Measurements from ENCODE around the gene ATP5PO.
A peak's percentile ranks its signal among the peaks of the same experiment; 100 is the strongest.
"Not testable (repeated sequence)": the region's sequence is repeated elsewhere in the genome, so short reads cannot be mapped to it uniquely, and the experiment has no call there.

The ATP5PO gene

DNA sequence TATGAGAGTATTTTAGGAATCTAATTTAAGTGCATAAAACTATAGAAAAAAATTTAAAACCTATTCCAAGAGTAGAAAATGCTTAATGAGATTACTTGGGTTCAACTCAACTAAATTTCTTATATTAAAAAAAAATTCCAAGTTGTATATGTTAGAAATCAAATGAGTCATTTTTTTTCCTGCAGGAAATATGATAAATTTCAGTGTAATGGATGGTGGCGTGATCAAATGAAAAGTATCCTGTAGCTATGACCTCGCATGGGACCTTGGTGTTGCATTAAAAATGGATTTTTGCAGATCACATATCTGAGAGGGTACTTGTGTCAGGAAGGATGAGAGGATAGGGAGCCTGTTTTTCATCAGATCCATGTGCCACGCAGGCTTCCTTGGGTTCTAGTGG is 17.9 kb downstream of the ATP5PO start:
- no peak for DNase-seq

DNA sequence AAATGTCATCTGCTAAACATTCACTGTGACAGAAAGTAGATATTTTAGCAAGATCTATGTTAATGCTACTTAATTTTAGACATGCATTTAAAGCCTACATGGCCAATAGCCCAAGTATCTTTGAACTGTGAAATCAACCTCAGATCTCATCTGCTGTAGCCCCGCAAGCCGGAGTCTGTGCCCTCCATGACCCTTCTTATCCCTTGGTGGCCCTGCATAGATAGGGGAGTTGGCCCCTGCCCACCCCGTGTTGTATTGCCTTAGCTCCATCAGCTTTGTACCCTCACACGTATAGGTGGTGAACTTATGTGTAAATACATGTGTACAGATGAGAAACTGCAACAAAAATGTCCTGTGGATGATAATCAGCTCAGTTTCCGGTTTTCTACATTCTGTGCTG is 18.5 kb downstream of the ATP5PO start:
- DNase-seq = no peak

DNA sequence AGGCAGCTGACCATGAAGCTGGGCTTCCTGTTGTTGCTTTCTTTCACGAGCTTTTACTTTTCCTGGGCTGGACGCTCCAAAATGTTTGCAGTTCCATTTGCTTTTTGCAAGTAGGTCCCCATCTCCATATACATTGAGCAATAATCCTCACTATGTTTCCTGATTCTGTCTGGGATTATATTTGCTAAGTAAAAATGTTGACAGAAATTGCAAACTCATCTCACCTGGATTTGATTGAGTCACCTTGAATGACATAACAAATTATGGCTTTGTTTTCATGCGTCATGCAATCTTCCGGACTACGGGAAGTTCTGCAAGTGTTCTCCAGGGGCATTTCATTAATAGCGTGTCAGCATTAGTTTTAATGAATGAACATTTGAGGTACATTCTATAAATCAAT is 18.9 kb downstream of the ATP5PO start:
- no peak for DNase-seq

DNA sequence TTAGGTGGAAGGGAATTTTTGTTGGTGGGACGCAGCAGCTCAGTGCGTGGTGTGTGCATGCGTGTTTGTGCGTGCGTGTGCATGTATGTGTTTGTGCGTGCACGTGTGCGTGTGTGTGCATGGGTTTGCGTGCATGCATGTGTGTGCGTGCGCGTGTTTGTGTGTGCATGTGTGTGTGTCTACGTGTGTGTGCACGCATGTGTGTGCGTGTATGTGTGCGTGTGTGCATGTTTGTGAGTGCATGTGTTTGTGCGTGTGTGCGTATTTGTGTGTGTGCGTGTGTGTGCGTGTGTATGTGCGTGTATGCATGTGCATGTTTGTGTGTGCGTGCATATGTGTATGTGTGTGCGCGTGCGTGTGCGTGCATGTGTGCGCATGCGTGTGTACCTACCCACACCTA is 20.2 kb downstream of the ATP5PO start:
- no peak for DNase-seq

DNA sequence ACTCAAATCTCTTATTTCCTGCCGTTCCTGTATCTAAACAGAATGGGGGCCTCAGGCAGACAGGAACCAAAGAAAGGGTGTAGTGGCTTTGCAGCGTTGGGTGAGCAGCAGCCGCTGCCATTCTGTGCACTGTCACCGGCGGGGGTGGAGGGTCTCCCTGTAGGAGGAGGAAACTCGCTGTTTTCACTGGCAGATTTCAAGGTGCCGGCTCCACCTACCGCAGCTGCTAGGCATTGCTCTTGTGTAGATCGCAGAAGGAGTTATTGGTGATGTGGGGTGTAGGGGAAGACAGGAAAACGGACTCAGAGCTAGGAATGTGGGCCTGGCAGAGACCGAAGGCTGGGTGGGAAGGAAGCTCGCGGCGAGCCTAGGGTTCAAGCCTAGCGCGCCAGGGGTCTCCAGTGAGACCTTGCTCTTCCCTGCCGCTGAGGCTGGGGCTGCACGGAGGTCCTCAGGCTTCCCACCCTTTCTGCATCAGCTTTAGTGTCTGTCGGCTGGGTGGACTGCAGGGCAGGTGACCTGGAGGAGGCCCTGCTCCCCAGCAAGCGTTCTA is 20.8 kb downstream of the ATP5PO start:
- DNase-seq = peak; percentile 20 to 67 (median 35)

DNA sequence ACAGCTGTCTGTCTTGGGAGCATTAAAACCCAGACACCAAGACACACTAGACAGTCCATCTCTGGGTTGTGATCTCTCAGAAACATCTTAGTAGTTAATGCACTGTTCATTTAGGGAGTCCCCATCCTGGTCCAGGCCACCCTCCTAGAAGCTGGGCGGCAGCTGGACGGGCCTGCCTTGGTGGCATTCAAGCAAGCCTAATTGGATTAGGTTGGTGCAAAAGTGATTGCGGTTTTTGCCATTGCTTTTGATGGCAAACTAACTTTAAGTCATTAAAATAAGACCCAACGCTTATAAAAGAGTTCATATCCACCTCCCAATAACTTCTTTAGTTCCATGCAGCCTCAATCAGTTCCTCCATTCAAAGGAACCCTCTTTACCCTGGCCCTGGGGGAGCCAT is 21.7 kb downstream of the ATP5PO start:
- DNase-seq = no peak

DNA sequence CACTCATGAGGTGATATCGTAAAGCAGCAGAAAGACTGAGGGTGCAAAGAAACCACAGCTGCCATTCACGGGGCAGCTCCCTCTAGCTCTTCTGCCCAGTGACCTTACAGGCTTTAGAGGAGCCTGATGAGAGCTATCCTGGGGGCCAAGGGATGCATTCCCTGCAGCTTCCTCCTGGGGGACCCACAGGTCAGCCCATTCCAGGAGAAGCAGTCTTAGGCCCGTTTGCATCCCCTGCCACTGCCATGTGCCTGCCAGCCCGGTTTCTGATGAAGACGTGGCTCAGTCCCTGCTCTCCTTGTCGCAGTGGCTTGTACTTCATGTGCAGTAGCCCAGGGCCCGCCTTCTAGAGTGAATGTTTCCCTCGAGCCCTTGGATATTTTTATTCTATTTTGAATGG is 22.8 kb downstream of the ATP5PO start:
- no peak for DNase-seq

DNA sequence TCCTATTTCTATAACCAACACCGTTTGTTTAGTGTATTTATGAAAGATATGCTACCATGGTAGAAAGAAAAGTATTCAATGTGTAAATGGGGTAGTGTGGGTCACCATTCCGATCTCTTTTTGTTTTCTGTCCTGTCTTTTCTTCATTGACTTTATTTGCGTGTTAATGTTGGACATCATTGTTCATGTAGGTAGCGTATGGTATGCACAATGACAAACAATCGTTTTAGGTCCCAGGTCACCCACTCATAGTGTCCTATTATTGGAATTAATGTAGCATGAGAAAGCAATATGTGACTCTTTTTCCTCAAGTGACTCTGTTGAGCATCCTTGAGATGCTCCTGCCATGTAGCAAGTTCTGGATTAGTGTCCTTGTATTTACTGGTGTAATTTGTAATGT is 25.4 kb downstream of the ATP5PO start:
- DNase-seq = no peak

DNA sequence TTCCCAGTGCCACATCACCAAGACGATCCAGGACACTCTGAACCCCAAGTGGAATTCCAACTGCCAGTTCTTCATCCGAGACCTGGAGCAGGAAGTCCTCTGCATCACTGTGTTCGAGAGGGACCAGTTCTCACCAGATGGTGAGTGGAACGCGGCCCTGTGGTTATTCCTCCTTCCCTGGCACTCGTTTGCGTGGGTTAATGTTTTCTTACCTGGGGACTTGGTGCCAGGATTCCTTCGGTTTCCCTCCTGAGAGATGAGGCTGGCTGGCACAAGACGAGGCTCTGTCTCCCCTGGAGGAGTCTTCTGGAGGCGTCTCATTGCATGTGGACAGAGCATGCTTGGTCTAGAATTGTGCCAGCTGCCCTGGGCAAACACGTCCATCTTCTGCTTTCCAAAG is 29.3 kb downstream of the ATP5PO start:
- DNase-seq = no peak

DNA sequence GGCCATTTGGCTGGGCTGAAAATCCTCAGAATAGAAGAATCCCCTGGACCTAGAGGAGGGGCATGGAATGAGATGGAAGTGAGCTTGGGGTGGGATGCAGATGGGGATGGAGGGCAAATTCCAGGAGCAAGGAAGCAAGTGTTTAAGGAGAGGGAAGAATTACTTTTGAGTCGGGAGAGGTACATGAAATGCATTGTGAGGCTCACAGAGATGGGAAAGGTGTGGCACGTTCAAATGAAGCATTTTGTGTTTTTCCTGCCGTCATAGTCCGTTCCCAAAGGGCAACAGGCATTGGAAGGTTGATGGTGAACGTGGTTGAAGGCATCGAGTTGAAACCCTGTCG is 30.5 kb downstream of the ATP5PO start:
- no peak for DNase-seq

DNA sequence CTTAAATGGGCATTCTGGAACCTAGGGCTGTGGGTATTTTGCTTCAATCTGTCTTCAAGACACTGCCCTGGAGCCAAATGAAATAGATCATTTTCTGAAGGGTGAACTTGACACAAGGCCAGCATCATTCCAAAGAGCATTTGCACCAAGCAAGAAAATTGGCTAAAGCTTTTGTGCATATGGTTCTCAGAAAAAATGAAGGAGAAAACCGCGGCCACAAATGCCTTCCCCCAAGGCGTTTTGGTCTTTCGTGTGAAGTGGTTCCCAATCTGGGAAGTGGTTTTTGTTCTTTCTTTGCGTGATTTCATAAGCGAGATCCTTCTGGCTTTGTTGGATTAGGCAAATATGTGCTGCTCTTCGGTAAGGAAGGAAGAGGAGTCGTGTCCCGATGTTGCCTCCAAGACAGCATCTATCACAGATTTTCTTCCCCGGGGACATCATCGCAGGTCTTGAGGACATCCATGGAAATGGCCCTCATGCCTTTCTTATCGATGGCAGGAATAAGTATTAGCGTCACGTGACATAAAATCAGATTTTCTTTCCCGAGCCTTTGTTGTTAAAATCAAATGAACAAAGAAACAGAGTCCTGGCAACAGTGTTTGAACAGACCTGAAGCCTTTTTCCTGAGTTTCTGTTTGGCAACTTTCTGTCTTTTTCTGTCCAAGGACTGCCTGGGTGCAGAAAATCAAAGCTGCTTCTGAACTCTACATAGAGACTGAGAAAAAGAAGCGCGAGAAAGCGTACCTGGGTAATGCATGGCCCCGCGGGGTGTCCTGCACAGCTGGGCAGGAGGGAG is 31.0 kb downstream of the ATP5PO start:
- DNase-seq = no peak

DNA sequence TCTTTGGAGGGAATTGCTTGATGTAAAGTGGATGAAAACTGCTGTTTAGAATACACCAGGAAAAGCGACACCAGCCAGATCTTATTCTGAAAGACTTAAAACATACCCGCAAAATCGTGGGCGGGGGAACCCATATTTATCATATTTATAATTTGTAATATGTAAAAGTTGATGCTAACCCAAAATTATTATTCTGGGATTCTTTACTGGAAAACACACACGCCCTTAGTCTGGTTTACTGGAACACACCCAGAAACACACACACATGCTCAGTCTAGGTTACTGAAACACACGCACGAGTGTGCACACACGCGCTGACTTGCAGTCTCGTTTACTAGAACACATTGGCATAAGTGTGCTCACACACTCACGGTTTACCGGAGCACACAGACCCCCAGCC is 32.5 kb downstream of the ATP5PO start:
- no peak for DNase-seq

DNA sequence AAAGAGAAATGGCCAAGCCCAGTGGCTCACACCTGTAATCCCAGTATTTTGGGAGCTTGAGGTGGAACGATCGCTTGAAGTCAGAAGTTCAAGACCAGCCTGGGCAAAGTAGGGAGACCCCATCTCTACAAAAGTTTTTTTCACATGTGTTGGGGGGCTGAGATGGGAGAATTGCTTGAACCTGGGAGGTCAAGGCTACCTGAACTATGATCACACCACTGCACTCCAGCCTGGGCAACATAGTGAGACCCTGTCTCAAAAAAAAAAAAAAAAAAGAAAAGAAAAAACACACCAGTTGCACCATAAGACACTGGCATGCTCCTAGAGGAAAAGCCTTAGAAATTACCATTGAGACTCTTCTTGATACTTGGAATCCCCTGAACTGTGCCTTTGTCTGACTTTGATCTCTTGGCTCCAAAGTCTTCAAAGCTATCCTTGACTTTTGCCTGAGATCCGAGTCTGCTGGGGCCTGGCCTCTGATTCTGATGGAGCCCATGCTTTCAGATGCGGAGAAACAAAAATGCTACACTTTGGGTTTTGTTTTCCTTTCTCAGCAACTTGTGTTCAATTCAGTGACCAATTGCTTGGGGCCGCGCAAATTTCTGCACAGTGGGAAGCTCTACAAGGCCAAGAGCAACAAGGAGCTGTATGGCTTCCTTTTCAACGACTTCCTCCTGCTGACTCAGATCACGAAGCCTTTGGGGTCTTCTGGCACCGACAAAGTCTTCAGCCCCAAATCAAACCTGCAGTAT is 33.7 kb downstream of the ATP5PO start:
- DNase-seq = no peak

DNA sequence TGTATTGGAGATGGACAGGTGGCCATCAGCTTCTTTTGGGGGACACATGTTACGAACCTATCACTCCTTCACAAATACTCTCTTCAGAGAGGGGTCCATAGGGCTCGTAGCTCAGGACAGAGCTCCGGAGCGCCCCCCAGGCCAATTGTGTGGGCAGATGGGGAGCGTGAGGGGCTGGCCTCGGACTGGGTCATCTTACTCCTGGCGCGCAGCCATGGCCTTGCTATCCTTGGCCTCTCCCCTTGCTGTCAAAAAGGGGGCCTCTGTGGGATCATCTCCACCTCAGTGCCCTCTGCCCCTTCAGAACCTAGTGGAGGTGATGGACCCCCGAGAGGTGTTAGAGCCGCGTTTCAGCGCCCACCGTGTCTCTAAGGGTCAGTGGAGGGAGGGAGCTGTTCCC is 35.0 kb downstream of the ATP5PO start:
- DNase-seq = no peak

DNA sequence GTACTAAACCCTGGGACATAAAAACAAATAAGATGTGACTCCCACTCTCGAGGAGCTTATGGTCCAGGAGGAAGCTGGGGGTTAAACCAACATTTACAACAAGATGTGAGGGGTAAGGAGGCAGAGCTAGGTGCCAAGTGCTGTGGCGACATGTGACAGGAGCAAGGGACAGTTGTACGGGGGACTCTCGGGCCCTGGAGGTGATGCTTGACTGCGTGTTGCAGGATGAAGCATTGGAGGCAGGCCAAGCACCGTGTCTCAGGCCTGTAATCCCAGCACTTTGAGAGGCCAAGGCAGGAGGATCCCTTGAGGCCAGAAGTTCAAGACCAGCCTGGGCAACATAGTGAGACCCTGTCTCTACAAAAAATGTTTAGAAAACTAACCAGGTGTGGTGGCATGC is 36.8 kb downstream of the ATP5PO start:
- DNase-seq = no peak

DNA sequence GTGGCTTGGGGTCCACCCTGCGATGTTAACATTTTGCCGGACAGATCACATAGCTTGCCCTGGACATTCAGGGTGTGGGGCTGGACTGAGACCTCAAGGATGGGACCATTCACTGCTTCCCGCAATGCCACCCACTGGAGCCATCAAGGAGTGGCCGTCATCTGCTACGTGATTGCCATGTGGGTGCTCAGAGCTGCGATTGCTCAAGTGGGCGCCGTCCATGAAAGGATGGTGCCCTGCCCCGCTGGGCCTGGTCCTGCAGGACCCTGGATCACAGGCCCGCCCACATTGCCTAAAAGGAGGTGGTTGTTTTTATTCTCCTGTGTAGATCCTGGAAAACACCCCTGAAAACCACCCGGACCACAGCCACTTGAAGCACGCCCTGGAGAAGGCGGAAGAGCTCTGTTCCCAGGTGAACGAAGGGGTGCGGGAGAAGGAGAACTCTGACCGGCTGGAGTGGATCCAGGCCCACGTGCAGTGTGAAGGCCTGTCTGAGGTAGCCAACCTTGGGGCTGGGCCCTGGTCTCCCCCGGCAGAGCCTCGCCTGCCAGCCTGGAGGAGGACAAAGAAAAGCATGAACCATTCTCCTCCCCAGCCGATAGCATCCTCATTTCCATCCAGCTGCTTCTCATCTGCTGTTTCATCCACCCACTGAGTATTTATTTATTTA is 40.4 kb downstream of the ATP5PO start:
- no peak for DNase-seq

DNA sequence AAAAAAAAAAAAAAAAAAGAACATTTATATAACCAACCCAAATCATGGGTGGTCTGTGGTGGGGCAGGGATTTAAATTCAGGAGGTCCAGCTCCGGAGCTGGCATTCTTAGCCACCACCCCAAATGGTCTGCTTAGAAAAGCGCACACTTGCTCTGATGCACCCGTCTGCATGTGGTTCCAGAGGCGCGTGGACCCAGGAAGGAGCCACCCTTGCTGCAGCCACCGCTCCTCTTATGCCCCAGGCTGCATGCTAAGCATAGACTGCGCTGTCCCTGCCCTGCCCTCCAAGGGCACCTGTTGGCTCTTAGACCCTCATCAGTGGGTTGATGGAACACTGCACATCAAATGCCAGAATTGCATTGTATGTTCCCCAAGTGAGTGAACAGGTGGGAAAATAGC is 41.4 kb downstream of the ATP5PO start:
- no peak for DNase-seq

DNA sequence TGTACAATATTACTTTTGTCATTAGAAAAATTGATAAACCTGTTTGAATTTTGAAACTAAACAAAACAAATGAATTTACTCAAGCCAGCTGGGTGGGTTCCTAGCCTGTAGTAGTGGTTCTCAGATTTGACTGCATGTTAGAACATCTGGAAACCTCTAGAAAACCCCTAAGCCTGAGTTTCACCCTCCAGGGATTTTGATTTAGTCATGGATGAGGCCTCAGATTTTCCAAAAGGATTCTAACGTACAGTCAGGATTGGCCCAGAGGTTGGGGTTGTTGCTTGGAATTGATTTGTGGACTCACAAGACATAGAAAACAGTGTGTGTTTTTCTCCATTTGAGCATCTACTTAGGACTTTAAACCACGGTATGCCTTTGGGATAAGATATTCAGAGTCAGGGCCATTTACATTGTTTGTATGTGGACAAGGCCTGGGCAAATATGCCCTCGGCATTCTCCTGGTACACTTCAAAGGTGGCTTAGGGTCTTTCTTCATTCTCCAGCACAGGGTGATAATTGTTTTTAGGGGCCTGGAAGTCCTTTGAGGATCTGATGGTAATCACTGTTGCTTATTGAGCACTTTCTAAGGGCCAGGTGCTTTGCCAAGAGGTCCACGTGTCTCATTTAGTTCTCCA is 42.6 kb downstream of the ATP5PO start:
- DNase-seq = no peak

DNA sequence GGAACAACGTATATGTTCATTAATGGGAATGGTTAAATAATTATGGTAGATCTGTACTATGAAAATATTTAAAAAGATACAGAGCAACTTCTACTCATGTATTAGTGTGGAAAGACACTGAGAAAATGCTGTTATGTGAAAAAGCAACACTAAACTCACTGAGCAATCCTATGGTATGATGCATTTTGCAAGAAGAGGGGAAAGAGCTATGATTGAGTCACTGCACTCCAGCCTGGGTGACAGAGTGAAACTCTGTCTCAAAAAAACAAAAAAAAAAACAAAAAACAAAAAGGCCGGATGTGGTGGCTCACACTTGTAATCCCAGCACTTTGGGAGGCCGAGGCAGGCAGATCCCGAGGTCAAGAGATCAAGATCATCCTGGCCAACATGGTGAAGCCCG is 44.4 kb downstream of the ATP5PO start:
- DNase-seq = no peak

DNA sequence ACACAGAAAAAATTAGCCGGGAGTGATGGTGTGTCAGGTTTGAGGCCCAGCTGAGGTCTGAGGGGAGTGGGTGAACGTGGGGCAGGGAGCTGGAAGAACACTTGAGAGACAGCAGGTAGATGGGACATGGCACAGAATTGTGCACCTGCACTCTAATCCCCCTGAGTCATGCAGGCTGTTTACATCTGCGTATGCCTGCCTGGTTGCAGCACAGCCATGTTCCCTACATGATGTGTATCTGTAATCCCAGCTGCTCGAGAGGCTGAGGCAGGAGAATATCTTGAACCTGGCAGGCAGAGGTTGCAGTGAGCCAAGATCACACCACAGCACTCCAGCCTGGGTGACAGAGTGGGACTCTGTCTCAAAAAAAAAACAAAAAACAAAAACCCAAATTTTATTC is 44.8 kb downstream of the ATP5PO start:
- no peak for DNase-seq

DNA sequence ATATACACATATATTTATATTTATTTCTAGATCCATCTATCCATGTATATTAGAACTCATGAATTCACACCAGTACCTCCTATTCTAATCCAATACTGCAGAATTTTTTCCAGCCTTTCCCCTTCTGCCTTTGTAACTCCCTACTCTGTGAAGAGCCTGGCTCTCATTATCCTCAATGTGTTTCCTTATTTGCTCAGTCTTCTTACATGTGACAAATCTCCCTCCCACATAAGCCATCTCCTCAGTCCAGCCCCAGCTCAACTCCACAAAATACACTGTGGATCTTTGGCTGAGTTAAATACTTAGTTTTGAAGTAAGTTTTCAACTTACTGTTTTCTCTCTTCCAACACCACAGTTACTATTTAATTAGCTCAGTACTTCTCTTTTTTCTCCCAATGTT is 45.7 kb downstream of the ATP5PO start:
- no peak for DNase-seq

DNA sequence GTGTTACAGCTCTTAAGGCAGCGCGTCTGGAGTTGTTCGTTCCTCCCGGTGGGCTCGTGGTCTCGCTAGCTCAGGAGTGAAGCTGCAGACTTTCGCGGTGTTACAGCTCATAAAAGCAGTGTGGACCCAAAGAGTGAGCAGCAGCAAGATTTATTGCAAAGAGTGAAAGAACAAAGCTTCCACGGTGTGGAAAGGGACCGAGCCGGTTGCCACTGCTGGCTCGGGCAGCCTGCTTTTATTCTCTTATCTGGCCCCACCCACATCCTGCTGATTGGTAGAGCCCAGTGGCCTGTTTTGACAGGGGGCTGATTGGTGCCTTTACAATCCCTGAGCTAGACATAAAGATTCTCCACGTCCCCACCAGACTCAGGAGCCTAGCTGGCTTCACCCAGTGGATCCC is 47.7 kb downstream of the ATP5PO start:
- DNase-seq = not testable (repeated sequence)

DNA sequence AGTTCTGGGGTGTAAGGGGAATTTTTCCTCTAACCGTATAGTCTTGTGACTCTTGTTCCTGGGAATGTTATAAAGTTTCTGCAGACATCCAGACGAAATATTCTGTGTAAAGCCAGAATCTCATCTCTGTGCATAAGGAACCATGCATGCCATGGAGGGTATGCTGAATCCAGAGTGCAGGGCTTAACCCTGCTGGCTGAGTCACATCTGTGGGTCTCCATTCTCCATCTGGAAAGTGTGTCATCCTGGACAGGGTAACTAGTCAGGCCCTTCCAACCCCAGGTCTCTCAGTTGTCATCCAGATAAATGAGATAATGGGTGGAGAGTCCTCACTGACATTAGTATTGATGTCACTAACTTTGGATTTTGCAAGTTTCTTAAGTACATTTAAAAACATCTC is 48.8 kb downstream of the ATP5PO start:
- no peak for DNase-seq

Data from activated naive CD4-positive, alpha-beta T cell (primary cell).